Smooth muscle cell (in vitro differentiated cells): Measurements from ENCODE around the gene LTBP4. TPM values are rescaled to one million over a fixed set of nuclear protein-coding genes. Genes with fewer than 3 reads are reported as not detected.

Experiments
- DNase-seq: peaks from one replicate; lab custom pipeline; 2025; ENCODE audit not compliant: unreplicated experiment; lab: John Stamatoyannopoulos, UW
- H2AFZ ChIP-seq: fragments of 200-600 bp; sonication (generic); 2 replicates; pipeline ENCODE4 v1.6.0; 2016; ENCODE audit warnings: antibody characterized with exemption, low read depth, mild to moderate bottlenecking
- H3F3A ChIP-seq: fragments of 200-600 bp; sonication (generic); 2 replicates; pipeline ENCODE4 v1.6.0; 2017; ENCODE audit warnings: antibody characterized with exemption, low read depth
- H3K27ac ChIP-seq: fragments of 200-600 bp; sonication (generic); 2 replicates; pipeline ENCODE4 v1.5.1; 2016; ENCODE audit warnings: low read depth, mild to moderate bottlenecking
- H3K27me3 ChIP-seq: fragments of 200-600 bp; sonication (generic); 2 replicates; pipeline ENCODE4 v1.6.1; 2016; ENCODE audit warnings: low read depth, mild to moderate bottlenecking
- H3K36me3 ChIP-seq: fragments of 200-600 bp; sonication (generic); 2 replicates; pipeline ENCODE4 v1.5.1; 2016; ENCODE audit warnings: low read depth
- H3K4me1 ChIP-seq: fragments of 200-600 bp; sonication (generic); 2 replicates; pipeline ENCODE4 v1.5.1; 2016; ENCODE audit warnings: low read depth
- H3K4me2 ChIP-seq: fragments of 200-600 bp; sonication (generic); 2 replicates; pipeline ENCODE4 v1.6.0; 2016; ENCODE audit warnings: mild to moderate bottlenecking
- H3K4me3 ChIP-seq: fragments of 200-600 bp; sonication (generic); 2 replicates; pipeline ENCODE4 v1.5.1; 2016; ENCODE audit warnings: mild to moderate bottlenecking
- H3K79me2 ChIP-seq: fragments of 200-600 bp; sonication (generic); 2 replicates; pipeline ENCODE4 v1.6.0; 2016; ENCODE audit warnings: low read depth, mild to moderate bottlenecking
- H3K9ac ChIP-seq: fragments of 200-600 bp; sonication (generic); 2 replicates; pipeline ENCODE4 v1.6.0; 2016; ENCODE audit warnings: low read depth
- H3K9me3 ChIP-seq: fragments of 200-600 bp; sonication (generic); replicated peaks from 2 replicates; pipeline ENCODE4 v1.5.1; 2016; ENCODE audit warnings: low read depth
- H4K20me1 ChIP-seq: fragments of 200-600 bp; sonication (generic); 2 replicates; pipeline ENCODE4 v1.6.0; 2016; ENCODE audit warnings: low read depth
- WGBS: methylation state at CpG from one replicate; pipeline ENCODE4 v1.1.7; 2016; ENCODE audit warnings: low lambda C conversion rate; 5-methylcytosine and 5-hydroxymethylcytosine counted together
- polyA plus RNA-seq: library from polyadenylated mRNA; unstranded; fragments of >200 nt; fragmentation: Nextera tagmentation; extraction: Ambion mirVana; gene quantifications from 2 replicates; pipeline ENCODE4 v1.2.1, GENCODE V29; 2016
- total RNA-seq: library from RNA; depleted of rRNA; stranded (reverse); fragments of >200 nt; gene quantifications from 2 replicates; pipeline ENCODE4 v1.2.3, GENCODE V29; 2014
- TF ChIP-seq, protein P1 (sequence below): fragments of 200-600 bp; sonication (generic); IDR thresholded peaks from 2 replicates; pipeline ENCODE4 v1.5.1; 2017; ENCODE audit warnings: borderline replicate concordance, mild to moderate bottlenecking, antibody characterized with exemption; ENCODE audit not compliant: insufficient read depth, poor library complexity, severe bottlenecking

LTBP4 gene
- total and polyA plus RNA-seq, 2 experiments from 2014 or later = 38.5 to 188 TPM

GRCh38 chr19:40658031-40658430, 56.9 kb downstream of the LTBP4 start:
- Histone ChIP-seq H3K79me2 (no peaks in the 10 kb centered on the region), H3K9me3 (no peaks in the 10 kb centered on the region), H3K36me3 (no peaks in the 10 kb centered on the region), H4K20me1 (no peaks in the 10 kb centered on the region), H3K4me3 (no peak overlapping the region), H3K4me2 (no peak overlapping the region), H3K27me3 (no peaks in the 10 kb centered on the region), H2AFZ (no peak overlapping the region), H3K27ac (no peak overlapping the region), H3F3A (no peaks in the 10 kb centered on the region), H3K9ac (no peak overlapping the region), H3K4me1 (no peaks in the 10 kb centered on the region)
- TF ChIP-seq, protein P1, sequence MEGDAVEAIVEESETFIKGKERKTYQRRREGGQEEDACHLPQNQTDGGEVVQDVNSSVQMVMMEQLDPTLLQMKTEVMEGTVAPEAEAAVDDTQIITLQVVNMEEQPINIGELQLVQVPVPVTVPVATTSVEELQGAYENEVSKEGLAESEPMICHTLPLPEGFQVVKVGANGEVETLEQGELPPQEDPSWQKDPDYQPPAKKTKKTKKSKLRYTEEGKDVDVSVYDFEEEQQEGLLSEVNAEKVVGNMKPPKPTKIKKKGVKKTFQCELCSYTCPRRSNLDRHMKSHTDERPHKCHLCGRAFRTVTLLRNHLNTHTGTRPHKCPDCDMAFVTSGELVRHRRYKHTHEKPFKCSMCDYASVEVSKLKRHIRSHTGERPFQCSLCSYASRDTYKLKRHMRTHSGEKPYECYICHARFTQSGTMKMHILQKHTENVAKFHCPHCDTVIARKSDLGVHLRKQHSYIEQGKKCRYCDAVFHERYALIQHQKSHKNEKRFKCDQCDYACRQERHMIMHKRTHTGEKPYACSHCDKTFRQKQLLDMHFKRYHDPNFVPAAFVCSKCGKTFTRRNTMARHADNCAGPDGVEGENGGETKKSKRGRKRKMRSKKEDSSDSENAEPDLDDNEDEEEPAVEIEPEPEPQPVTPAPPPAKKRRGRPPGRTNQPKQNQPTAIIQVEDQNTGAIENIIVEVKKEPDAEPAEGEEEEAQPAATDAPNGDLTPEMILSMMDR = no peak
- 89% methylated on average over 8 of the region's 8 CpGs for WGBS
- DNase-seq = no peak

GRCh38 chr19:40659116-40659515, 57.9 kb downstream of the LTBP4 start:
- Histone ChIP-seq H3K79me2 (no peaks in the 10 kb centered on the region), H3K27me3 (no peaks in the 10 kb centered on the region), H3K9ac (no peak overlapping the region), H3K27ac (no peak overlapping the region), H3K4me1 (no peaks in the 10 kb centered on the region), H3K4me3 (no peak overlapping the region), H3K36me3 (no peaks in the 10 kb centered on the region), H3F3A (peaks cover 5% of the 10 kb centered on the region), H4K20me1 (no peaks in the 10 kb centered on the region), H3K9me3 (no peaks in the 10 kb centered on the region), H3K4me2 (no peak overlapping the region), H2AFZ (no peak overlapping the region)
- no peak for DNase-seq
- TF ChIP-seq, protein P1 = no peak
- 89% methylated on average over 5 of the region's 5 CpGs for WGBS

DNA sequence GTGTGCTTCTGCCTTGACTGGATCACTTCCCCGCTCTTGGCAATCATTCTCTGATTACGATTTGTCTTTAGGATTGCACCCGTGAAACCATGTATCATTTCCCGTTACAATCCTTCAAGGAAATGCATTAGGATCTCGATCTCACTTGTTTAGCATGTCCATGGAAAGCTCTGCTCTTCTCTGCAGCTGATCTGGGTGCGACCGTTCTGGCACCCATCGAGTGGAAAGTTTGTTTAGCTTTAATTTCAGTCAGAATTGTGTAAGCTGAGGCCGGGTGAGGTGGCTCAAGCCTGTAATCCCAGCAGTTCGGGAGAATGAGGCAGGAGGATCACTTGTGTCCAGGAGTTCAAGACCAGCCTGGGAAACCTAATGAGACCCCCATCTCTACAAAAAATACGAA, 58.4 kb downstream of the LTBP4 start:
- H3K4me3 ChIP-seq = no peak overlapping the region
- no peaks in the 10 kb centered on the region for H3K4me1 ChIP-seq
- H4K20me1 ChIP-seq = no peaks in the 10 kb centered on the region
- H3K27me3 ChIP-seq = no peaks in the 10 kb centered on the region
- no peak overlapping the region for H3K4me2 ChIP-seq
- no peaks in the 10 kb centered on the region for H3K9me3 ChIP-seq
- 81% methylated on average over 11 of the region's 11 CpGs for WGBS
- no peak overlapping the region for H2AFZ ChIP-seq
- H3K27ac ChIP-seq = no peak overlapping the region
- H3F3A ChIP-seq = peaks cover 10% of the 10 kb centered on the region
- TF ChIP-seq, protein P1 = no peak
- H3K36me3 ChIP-seq = no peaks in the 10 kb centered on the region
- H3K9ac ChIP-seq = no peak overlapping the region
- no peak for DNase-seq
- H3K79me2 ChIP-seq = no peaks in the 10 kb centered on the region

DNA sequence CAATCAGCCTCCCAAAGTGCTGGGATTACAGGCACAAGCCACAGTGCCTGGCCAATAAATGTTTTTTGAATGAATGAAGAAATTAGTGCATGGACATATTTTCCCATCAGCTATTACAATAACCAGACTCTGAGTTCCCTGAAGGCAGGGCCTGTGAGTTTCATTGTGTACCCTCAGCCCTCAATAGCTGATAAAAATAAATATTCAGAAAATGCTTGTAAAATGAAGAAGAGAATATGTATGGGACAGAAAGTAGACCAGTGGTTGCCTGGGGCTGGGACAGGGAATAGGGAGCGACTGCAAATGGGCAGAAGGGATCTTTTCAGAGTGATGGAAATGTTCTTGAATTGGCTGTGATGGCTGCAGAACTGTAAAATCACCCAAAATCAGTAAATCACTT, 60.4 kb downstream of the LTBP4 start:
- H3K9me3 ChIP-seq = no peaks in the 10 kb centered on the region
- H3K79me2 ChIP-seq = no peaks in the 10 kb centered on the region
- H3K4me2 ChIP-seq = no peak overlapping the region
- no peaks in the 10 kb centered on the region for H3K36me3 ChIP-seq
- no peak for DNase-seq
- H3K9ac ChIP-seq = no peak overlapping the region
- H3K27me3 ChIP-seq = no peaks in the 10 kb centered on the region
- WGBS = 86% methylated on average over 1 of the region's 1 CpG
- TF ChIP-seq, protein P1 = no peak
- H3F3A ChIP-seq = peaks cover 18% of the 10 kb centered on the region
- H4K20me1 ChIP-seq = no peaks in the 10 kb centered on the region
- no peak overlapping the region for H3K27ac ChIP-seq
- H3K4me3 ChIP-seq = no peak overlapping the region
- H3K4me1 ChIP-seq = no peaks in the 10 kb centered on the region
- H2AFZ ChIP-seq = no peak overlapping the region
